K562 (cell line): Measurements from ENCODE around the gene STUB1. TPM values are rescaled to one million over a fixed set of nuclear protein-coding genes. Genes with fewer than 3 reads are reported as not detected.

Source experiments
- ATAC-seq: fragments of 200-7000 bp; cut with Tn5 transposase; 3 replicates; pipeline ENCODE4 v1.9.1; 2020; ENCODE audit warnings: moderate library complexity
- BruUV-seq: library from RNA; stranded (reverse); fragments of 400-500 nt; replicated peaks from 2 replicates; lab custom pipeline; 2021; lab: Mats Ljungman, UMichigan
- CTCF ChIA-PET: fragments of 300-600 bp; formaldehyde crosslinking; extraction: SDS; loops from one replicate; lab custom pipeline; 2021; ENCODE audit warnings: low intra/inter-chr PET ratio; lab: Yijun Ruan, JAX
- POLR2A ChIA-PET: fragments of 300-600, 350-650 bp; sonication (Branson Sonifier 250); formaldehyde crosslinking; extraction: SDS; loops from one replicate; lab custom pipeline; 2021; ENCODE audit warnings: antibody characterized with exemption, inconsistent platforms; lab: Yijun Ruan, JAX
- DNase-seq, 4 experiments: peaks; one replicate each; pipeline versions ENCODE4 v3.0.0 to v3.0.0-alpha.2; 2011 to 2018; ENCODE audit warnings: low spot score in 3 of 4, mixed read lengths in 3 of 4; ENCODE audit errors: extremely low read depth in 1 of 4
- FAIRE-seq: peaks from 2 replicates; lab custom pipeline; 2011; peaks lifted over from hg19 to GRCh38; lab: Jason Lieb, UNC
- H2AFZ ChIP-seq: 2 replicates; pipeline ENCODE4 v1.6.0; 2011; ENCODE audit warnings: low read depth, low read length, control low read depth, inconsistent platforms
- H3K27ac ChIP-seq: fragments of 200-600 bp; 3 replicates; pipeline ENCODE4 v1.8.0; 2011; ENCODE audit warnings: low read depth, mild to moderate bottlenecking, control low read depth, inconsistent platforms, low read length, moderate library complexity, mixed read lengths; ENCODE audit errors: extremely low read depth
- H3K27me3 ChIP-seq, 2 experiments: fragments of 300-600 bp in 1 of 2; 2 replicates in 1 of 2; 3 replicates in 1 of 2; pipeline versions ENCODE4 v1.6.0 to v1.8.0; 2011; ENCODE audit warnings: inconsistent platforms in 2 of 2, low read length in 2 of 2, mild to moderate bottlenecking in 1 of 2, mixed read lengths in 1 of 2, moderate library complexity in 1 of 2; ENCODE audit not compliant: control insufficient read depth in 2 of 2, insufficient read depth in 2 of 2
- H3K36me3 ChIP-seq: fragments of 300-600 bp; 3 replicates; pipeline ENCODE4 v1.8.0; 2011; ENCODE audit warnings: mild to moderate bottlenecking, low read length, inconsistent platforms; ENCODE audit not compliant: control insufficient read depth, insufficient read depth
- H3K4me1 ChIP-seq, 2 experiments: fragments of 200-600 bp in 1 of 2; replicated peaks in 1 of 2; 2 replicates in 1 of 2; 3 replicates in 1 of 2; pipeline versions ENCODE4 v1.5.1 to v1.8.0; 2011; ENCODE audit warnings: inconsistent platforms in 2 of 2, low read length in 2 of 2, mild to moderate bottlenecking in 1 of 2, mixed read lengths in 1 of 2, moderate library complexity in 1 of 2; ENCODE audit not compliant: control insufficient read depth in 2 of 2, insufficient read depth in 2 of 2
- H3K4me2 ChIP-seq: 2 replicates; pipeline ENCODE4 v1.6.1; 2011; ENCODE audit warnings: low read length, control low read depth, inconsistent platforms, mixed read lengths; ENCODE audit not compliant: insufficient read depth
- H3K4me3 ChIP-seq: fragments of 200-600 bp; sonication (generic), shearing (Covaris generic); 2 replicates; pipeline ENCODE4 v1.5.1; 2016; ENCODE audit warnings: control low read depth, inconsistent platforms
- H3K79me2 ChIP-seq: fragments of 200-600 bp; 3 replicates; pipeline ENCODE4 v1.8.0; 2011; ENCODE audit warnings: low read length, inconsistent platforms; ENCODE audit not compliant: control insufficient read depth, insufficient read depth
- H3K9ac ChIP-seq, 2 experiments: 2 replicates each; pipeline versions ENCODE4 v1.6.0 to v1.6.1; 2011; ENCODE audit warnings: low read depth in 2 of 2, low read length in 2 of 2, control low read depth in 1 of 2, inconsistent platforms in 1 of 2, mild to moderate bottlenecking in 1 of 2, mixed read lengths in 1 of 2; ENCODE audit not compliant: insufficient read depth in 1 of 2
- H3K9me1 ChIP-seq: one replicate; pipeline ENCODE4 v1.6.0; 2011; ENCODE audit warnings: inconsistent platforms, mild to moderate bottlenecking, low read length, moderate library complexity; ENCODE audit not compliant: control insufficient read depth, insufficient read depth
- H3K9me3 ChIP-seq: replicated peaks from 2 replicates; pipeline ENCODE4 v1.5.1; 2011; ENCODE audit warnings: low read depth, low read length, inconsistent platforms; ENCODE audit not compliant: control insufficient read depth, insufficient read depth
- H4K20me1 ChIP-seq: replicated peaks from 2 replicates; pipeline ENCODE4 v1.6.1; 2011; ENCODE audit warnings: low read length, inconsistent platforms, mixed read lengths; ENCODE audit not compliant: control insufficient read depth, insufficient read depth
- CUX1 ChIP-seq: fragments of 200-800 bp; sonication (Bioruptor generic); IDR thresholded peaks from 2 replicates; pipeline ENCODE4 v1.6.1; 2016; ENCODE audit warnings: missing genetic modification characterization, missing compliant biosample characterization
- DMBX1 ChIP-seq: fragments of 250-450 bp; sonication (Bioruptor Pico); IDR thresholded peaks from 2 replicates; pipeline ENCODE4 v1.8.0; 2022; ENCODE audit warnings: inconsistent platforms, mild to moderate bottlenecking, moderate library complexity, borderline replicate concordance
- ESRRA ChIP-seq: fragments of 450-650 bp; IDR thresholded peaks from 2 replicates; pipeline ENCODE4 v1.6.1; 2014; ENCODE audit warnings: low read depth, mild to moderate bottlenecking, moderate library complexity, borderline replicate concordance
- ETV6 ChIP-seq, 3 experiments: fragments of 150-350 bp in 1 of 3; sonication (generic) in 1 of 3; formaldehyde crosslinking in 1 of 3; IDR thresholded peaks; 2 replicates each; pipeline versions ENCODE4 v1.6.1 to v1.8.0; 2014 to 2022; ENCODE audit warnings: borderline replicate concordance in 2 of 3, low read depth in 2 of 3, antibody characterized with exemption in 1 of 3, low read length in 1 of 3, mild to moderate bottlenecking in 1 of 3, missing genetic modification reagents in 1 of 3
- GMEB1 ChIP-seq: fragments of 250-450 bp; sonication (Bioruptor Pico); IDR thresholded peaks from 2 replicates; pipeline ENCODE4 v1.4.0; 2020; ENCODE audit warnings: mild to moderate bottlenecking
- RBM39 ChIP-seq: fragments of 200-400 bp; formaldehyde crosslinking; optimal IDR thresholded peaks from 2 replicates; pipeline ENCODE3; 2018; ENCODE audit warnings: low read depth, low read length
- SMARCE1 ChIP-seq: fragments of 450-650 bp; IDR thresholded peaks from 2 replicates; pipeline ENCODE4 v1.7.1; 2016; ENCODE audit warnings: mild to moderate bottlenecking
- SRSF1 ChIP-seq: fragments of 200-400 bp; formaldehyde crosslinking; IDR thresholded peaks from 2 replicates; pipeline ENCODE4 v1.6.1; 2017; ENCODE audit warnings: mild to moderate bottlenecking, low read depth, low read length, moderate library complexity
- SUPT5H ChIP-seq: fragments of 450-650 bp; IDR thresholded peaks from 2 replicates; pipeline ENCODE4 v1.6.1; 2016
- ZNF830 ChIP-seq: fragments of 250-450 bp; sonication (Bioruptor Pico); IDR thresholded peaks from 2 replicates; pipeline ENCODE4 v1.5.0; 2021; ENCODE audit warnings: mild to moderate bottlenecking
- whole genome bisulfite sequencing: fragments of 100-300 bp; shearing (Covaris generic); methylation state at CpG from one replicate; pipeline ENCODE4 v1.1.6; 2016; ENCODE audit warnings: low coverage, mixed read lengths; ENCODE audit not compliant: insufficient coverage; ENCODE audit errors: missing lambda C conversion rate; 5-methylcytosine and 5-hydroxymethylcytosine counted together
- in situ Hi-C: fragments of 300-500 bp; cut with MboI; formaldehyde crosslinking; loops from 4 replicates; pipeline ENCODE4 v1.15.0; 2018; ENCODE audit warnings: inconsistent platforms, mixed read lengths
- intact Hi-C: fragments of 100-400 bp; cut with micrococcal nuclease; formaldehyde crosslinking; loops from 2 replicates; pipeline ENCODE4 v1.14.2; 2022
- polyA plus RNA-seq, 8 experiments: library from polyadenylated mRNA; depleted of rRNA in 4 of 8; stranded (reverse) in 5 of 8; unstranded in 3 of 8; fragments of >200 nt; fragmentation: Nextera tagmentation in 2 of 8; fragmentation: Illumina TruSeq in 1 of 8; extraction: Ambion mirVana in 2 of 8; extraction: Trizol in 1 of 8; gene quantifications; 2 replicates each; pipeline versions ENCODE4 v1.2.1 to v1.2.3, GENCODE V29; 2011 to 2014; ENCODE audit warnings: inconsistent platforms in 1 of 8, missing spikeins in 1 of 8
- total RNA-seq, 7 experiments: library from RNA; depleted of rRNA in 6 of 7; stranded (reverse); fragments of >200 nt in 6 of 7; fragmentation: Illumina TruSeq in 2 of 7; extraction: Trizol in 2 of 7; gene quantifications; 2 replicates each; pipeline versions ENCODE4 v1.2.1 to v1.2.3, GENCODE V29; 2011 to 2021; ENCODE audit warnings: low replicate concordance in 1 of 7

STUB1 gene
- total and polyA plus RNA-seq, 9 of the 15 experiments (the other 6 are each of a cell fraction or from before 2014, with no cell fraction given), result 10.6 to 251 (median 152) TPM

GRCh38 chr16:719815-720446 is 39.7 kb downstream of the STUB1 start (continued):
- TF ChIP-seq ESRRA (peak; percentile 77; the same call in 1 of the 2 replicates), DMBX1 (CRISPR knock-in tag) (no peak), RBM39 (peak; percentile 7)
- TF ChIP-seq, all 486 proteins: peak for 19

- Histone ChIP-seq H3K4me2 (peak overlapping the region; percentile 90), H3K4me1 (peaks cover 17 to 99% of the 10 kb centered on the region in 2 experiments; a peak in 4 of 5 replicates), H4K20me1 (no peaks in the 10 kb centered on the region; the same call in 1 of the 2 replicates), H3K9me3 (no peaks in the 10 kb centered on the region), H2AFZ (peak overlapping the region; percentile 91), H3K4me3 (peak overlapping the region; percentile 100), H3K27me3 (no peaks in the 10 kb centered on the region), H3K9ac (peak overlapping the region; percentile 96 to 99), H3K27ac (peak overlapping the region; percentile 97), H3K9me1 (peaks cover 3% of the 10 kb centered on the region), H3K36me3 (peaks cover 31% of the 10 kb centered on the region; the same call in 2 of the 3 replicates), H3K79me2 (peaks cover 54% of the 10 kb centered on the region)
- in situ Hi-C loops (no loop called here), intact Hi-C loops (no loop called here)
- 0% methylated on average over 18 of the region's 38 CpGs for WGBS
- CTCF ChIA-PET, result no interaction called here
- POLR2A ChIA-PET, result interaction anchor here (0.5 to 2.3 kb wide), 14 partner anchors 8 to 1089 kb away, joined by 3 to 16 read pairs (median 3); no protein-coding TSS in a partner anchor
- DNase-seq (peak; percentile 62 to 91 (median 74)), FAIRE-seq (peak; percentile 96), ATAC-seq (peak; percentile 57)
- no TSS peak for BruUV-seq
- TF ChIP-seq CUX1 (CRISPR knock-in tag), result no peak
- peak; percentile 71 for TF ChIP-seq SUPT5H
- no peak for TF ChIP-seq ETV6 (IDR thresholded peaks at IDR 0.05; ENCODE audit: borderline replicate concordance in 1 of 2, low read depth in 2 of 2, low read length in 1 of 2)
- 0 out of 2 replicates have a peak, but pooled peaks have one; percentile 16 for TF ChIP-seq ETV6 (CRISPR knock-in tag; IDR thresholded peaks at IDR 0.05; ENCODE audit: borderline replicate concordance)
- TF ChIP-seq SRSF1, result no peak
- TF ChIP-seq GMEB1 (CRISPR knock-in tag), result no peak
- peak; percentile 92; the same call in 1 of the 2 replicates for TF ChIP-seq ZNF830
- TF ChIP-seq SMARCE1, result 0 out of 2 replicates have a peak, but pooled peaks have one; percentile 22
Observed at GRCh38 chr16:720447-720989, 40.3 kb downstream of the STUB1 start.
